Measurements from ENCODE around the gene ENC1.

The ENC1 gene

GRCh38 chr5:74598731-74599130, 41.8 kb downstream of the ENC1 start:
- no peak for DNase-seq

- DNase-seq = no peak
Measured at GRCh38 chr5:74596927-74597326, 43.6 kb downstream of the ENC1 start.

GRCh38 chr5:74595143-74595925, 45.2 kb downstream of the ENC1 start:
- DNase-seq = no peak

DNA sequence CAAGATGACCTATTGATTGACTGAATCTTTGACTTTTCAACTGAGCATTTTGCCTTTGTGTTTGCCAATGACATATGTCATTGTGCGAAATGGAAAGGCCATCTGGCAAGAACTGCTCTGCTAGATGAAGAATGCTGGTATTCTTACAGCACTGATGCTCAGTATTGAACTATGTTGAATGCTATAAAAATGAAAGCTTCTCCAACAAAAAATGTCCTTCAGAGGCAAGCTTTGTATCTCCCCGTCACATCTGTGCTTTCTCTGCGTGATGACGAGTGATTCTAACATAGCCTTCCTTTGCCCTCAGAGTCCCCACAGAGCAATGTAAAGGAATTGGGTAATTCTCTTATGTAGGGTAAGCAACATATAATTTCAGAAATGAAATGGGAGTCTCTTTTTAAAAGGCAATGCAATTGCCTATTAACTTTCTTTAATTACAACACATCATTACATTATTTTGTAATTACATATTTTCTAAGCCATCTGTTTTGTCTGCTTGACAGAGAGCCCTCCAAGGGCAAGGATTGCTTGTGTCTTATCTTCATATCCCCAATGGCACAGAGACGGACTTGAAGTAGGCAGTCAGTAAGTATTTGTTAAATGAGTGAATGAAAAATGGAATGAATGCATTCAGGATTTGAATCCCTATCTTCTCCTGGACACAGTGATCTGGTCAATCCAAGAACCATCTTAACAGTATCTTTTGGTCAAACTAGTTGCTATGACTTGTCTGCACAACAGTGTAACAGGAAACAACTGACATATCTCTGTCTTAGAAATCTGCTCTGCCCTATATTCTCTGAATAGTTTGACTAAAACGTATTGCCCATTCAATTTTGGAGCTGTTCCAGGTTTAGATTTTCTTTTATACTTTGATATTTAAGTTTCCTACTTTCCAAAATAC, 46.1 kb downstream of the ENC1 start:
- DNase-seq = no peak

DNA sequence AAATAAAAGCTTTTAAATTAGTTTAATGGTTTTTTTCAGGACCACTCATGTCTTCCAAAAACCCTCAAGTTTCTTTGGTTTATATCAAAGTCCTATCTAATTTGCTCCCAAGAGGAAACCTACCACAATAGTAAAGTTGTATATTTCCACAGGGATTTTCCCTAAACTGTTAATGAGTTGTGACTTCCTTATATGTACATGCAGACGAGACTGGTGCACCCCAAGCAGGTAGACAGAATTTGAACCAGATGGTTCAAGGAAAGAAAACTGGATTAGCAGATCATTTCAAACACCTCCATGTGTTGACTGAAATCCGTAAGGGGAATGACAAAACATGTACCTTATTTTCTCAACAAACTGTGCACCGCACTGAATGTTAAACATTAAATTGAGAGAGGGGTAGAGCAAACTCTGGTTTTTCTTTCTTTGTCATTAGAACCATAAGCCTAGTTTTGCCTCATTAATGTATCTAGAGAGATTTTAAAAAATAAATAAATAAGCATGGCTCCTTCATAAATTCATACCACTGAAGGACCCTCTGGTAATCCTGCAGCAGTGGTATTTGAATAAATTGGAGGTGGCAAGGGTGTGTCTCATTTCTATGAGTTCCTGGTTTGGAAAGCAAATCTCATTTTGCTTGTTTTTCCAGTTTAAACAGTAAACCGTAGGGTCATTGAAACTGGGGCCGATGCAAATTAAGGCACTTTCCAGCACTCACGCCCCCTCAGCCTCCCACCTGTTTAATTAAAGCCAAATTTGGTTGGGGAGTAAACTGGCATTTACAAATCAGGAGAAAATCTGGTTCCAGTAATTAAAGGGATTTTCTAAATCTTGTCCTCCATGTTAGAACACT, 51.1 kb downstream of the ENC1 start:
- DNase-seq = no peak

DNA sequence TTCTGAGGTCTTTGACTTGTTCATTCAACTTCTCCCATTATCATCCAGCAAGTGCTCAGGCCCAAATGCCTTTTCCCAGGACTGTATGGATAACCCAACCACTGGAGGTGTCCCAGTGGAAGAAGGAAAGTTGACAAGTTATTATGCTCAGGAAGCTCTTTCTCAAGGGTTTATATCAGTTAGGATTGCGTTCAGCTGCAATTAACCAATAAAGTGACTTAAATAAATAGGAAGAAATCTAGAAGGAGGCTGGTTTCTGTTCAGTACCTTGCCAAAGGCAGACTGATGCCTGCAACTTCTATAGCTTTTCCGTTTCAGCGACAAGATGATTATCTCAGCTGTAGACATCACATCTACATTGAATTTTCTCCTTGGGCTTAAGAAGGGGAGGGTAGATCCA, 52.1 kb downstream of the ENC1 start:
- no peak for DNase-seq

DNA sequence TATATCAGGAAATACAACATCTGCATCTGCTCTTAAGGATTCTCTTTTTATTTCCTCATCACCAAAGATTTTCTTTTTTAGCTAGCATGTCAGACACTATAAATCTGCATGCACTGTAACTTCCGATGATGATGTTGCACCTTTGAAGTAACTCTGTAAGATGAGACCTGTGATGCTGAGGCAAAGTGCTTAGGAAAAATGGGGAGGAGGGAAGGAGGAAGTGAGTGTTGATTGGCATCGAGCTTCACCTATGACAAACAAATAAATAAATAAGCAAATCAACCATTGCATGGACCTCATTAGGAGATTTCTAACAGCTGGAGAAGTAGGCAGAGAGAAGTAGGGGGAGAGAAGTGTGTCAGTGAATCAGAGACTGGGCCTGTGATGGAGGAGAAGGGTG, 52.6 kb downstream of the ENC1 start:
- DNase-seq = no peak

- no peak for DNase-seq
Measured at GRCh38 chr5:74587300-74587699, 53.2 kb downstream of the ENC1 start.

- DNase-seq = no peak
Measured at GRCh38 chr5:74586856-74587255, 53.7 kb downstream of the ENC1 start.

DNA sequence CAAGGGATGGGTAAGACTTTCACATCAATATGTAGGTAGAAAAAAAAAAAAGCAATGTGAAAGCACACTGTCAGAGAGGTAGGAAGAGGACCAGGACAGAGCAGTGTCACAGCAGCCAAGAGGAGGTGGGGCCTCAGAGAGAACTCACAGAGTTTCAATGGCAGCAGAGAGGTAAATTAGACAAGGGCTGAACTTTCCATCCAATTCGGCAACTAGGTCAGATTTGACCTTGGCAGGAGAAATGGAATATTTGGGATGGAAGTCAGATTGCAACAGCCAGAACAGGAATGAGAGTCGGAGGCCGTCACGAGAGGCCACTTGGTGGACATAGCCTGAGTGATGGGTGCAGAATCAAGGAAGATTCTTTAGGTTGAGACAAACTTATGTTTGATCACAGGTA, 57.7 kb downstream of the ENC1 start:
- DNase-seq = no peak

- no peak for DNase-seq
Measured at GRCh38 chr5:74581988-74582365, 58.6 kb downstream of the ENC1 start.

DNA sequence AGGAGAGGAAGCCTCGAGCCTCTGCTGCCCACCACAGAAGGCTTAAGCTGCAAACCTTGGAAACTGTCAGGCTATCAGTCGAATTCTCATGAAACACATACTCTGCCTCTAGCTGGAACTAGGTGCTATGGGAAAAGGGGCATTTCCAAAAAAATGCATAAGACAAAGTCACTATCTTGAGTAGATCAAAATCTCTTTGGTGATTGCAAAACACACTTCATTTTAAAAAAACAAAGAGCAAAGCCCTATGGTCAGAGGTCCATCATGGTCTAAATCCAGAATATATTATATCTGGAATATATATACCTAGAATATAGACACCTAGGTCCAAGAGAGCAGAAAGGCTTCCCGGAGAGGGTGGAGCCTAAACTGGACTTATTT, 59.8 kb downstream of the ENC1 start:
- no peak for DNase-seq

GRCh38 chr5:74579215-74579614, 61.3 kb downstream of the ENC1 start:
- DNase-seq = no peak

- no peak for DNase-seq
Measured at GRCh38 chr5:74578356-74579044, 62.0 kb downstream of the ENC1 start.
